ENCODE data around the gene TGFBR3L. TPM values are rescaled to one million over a fixed set of nuclear protein-coding genes. Genes with fewer than 3 reads are reported as not detected.

The TGFBR3L gene
- total RNA-seq, 4 donors from 2014 or later: 1.5 to 3.7 (median 2.1) TPM; not detected in 1

DNA sequence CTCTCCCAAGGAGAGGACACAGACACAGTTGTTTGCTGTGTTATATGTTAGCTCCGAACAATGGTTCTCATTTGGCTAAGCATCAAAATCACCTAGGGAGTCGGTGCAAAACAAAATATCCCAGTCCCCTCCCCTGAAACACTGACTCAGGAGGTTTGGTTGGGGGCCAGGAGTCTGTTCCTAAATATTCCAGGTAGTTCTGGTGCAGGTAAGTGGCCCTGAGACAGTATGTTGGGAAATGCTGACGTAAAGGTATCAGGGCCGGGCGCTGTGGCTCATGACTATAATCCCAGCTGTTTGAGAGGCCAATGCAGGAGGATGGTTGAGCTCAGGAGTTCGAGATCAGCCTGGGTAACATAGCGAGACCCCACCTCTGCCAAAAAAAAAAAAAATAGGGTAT, 13.3 kb upstream of the TGFBR3L start:
- intact Hi-C loops (cut with DNase I; ENCODE audit: low total_unique reads): no loop called here
- WGBS, 2 donors: 61 to 63% methylated on average over 7 of the region's 7 CpGs
- no peak overlapping the region for H3K4me3 ChIP-seq (ENCODE audit: low read depth, poor library complexity, severe bottlenecking)
- peak; percentile 72 to 86 for DNase-seq (ENCODE audit: low spot score in 2 of 2)
- TF ChIP-seq POLR2A (IDR thresholded peaks at IDR 0.05): no peak

DNA sequence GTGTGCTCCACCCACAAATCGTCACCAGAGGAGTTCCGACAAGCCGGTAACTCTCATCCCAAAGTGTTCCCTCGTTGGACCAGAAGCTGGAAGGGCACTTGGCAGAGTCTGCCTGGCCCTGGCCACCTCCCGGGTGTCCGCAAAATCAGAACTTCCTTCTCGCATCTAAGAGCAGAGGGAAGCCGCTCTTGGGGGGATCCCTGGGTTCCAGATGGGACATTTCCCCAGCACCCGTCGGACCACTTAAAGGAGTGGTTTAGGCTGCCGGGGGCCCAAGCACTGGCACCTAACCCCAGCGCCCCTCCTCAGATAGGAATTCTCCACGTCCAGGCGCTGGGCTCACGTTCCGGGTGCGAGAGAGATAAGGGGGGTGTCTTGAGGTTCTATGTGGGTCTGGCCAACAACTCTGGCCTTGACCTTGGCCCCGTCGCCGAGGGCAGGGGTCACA, 11.8 kb upstream of the TGFBR3L start:
- no peak for DNase-seq (ENCODE audit: low spot score in 2 of 2)
- WGBS, 2 donors: 7% methylated on average over 18 to 19 of the region's 20 CpGs
- no peak for TF ChIP-seq POLR2A (IDR thresholded peaks at IDR 0.05)
- TF ChIP-seq, protein P1, sequence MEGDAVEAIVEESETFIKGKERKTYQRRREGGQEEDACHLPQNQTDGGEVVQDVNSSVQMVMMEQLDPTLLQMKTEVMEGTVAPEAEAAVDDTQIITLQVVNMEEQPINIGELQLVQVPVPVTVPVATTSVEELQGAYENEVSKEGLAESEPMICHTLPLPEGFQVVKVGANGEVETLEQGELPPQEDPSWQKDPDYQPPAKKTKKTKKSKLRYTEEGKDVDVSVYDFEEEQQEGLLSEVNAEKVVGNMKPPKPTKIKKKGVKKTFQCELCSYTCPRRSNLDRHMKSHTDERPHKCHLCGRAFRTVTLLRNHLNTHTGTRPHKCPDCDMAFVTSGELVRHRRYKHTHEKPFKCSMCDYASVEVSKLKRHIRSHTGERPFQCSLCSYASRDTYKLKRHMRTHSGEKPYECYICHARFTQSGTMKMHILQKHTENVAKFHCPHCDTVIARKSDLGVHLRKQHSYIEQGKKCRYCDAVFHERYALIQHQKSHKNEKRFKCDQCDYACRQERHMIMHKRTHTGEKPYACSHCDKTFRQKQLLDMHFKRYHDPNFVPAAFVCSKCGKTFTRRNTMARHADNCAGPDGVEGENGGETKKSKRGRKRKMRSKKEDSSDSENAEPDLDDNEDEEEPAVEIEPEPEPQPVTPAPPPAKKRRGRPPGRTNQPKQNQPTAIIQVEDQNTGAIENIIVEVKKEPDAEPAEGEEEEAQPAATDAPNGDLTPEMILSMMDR (IDR thresholded peaks at IDR 0.05): no peak
- intact Hi-C loops (cut with DNase I; ENCODE audit: low total_unique reads): no loop called here
- H3K4me3 ChIP-seq (ENCODE audit: low read depth, poor library complexity, severe bottlenecking): peak overlapping the region; percentile 24

DNA sequence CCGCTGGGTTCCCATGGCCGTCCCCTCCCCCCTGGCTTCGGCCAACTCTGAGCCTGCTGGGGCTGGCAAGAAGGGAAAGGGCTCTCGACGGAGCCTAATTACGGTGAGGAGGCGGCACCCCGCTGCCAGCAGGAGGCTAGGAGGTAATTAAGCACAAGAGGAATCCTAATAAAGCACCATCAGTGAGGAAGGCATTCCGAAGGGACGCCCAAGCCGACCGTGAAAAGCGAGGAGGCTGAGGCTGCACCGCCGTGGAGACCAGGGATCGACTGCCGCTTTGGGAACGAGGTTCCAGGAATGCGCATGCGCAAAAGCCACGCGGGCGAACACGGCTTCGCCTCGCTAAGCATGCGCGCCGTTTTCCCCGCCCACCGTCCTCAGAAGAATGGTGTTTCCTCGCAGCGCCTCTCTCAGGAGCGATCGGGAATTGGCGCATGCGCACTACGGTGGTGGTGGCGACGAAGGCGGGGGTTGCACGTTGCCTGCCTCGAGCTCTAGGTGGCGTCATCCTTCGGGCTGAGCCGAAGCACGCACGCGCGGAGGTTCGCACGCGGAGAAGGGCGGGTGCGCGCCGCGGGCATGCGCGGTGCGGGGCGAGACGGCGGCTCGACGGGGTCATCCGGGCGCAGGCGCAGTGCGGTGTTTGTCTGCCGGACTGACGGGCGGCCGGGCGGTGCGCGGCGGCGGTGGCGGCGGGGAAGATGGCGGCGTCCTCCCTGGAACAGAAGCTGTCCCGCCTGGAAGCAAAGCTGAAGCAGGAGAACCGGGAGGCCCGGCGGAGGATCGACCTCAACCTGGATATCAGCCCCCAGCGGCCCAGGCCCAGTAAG, 11.2 kb upstream of the TGFBR3L start, which contains the start of gene MAP2K7:
Gene MAP2K7, plus strand, starts transcription at position 634 of the 830 bp plus-strand sequence. Its CDS starts 68 bp downstream, at position 702.
- intact Hi-C loops (cut with DNase I; ENCODE audit: low total_unique reads): no loop called here
- WGBS, 2 donors: 0 to 2% methylated on average over 52 to 57 of the region's 89 CpGs
- peak within 1 kb of the TSS; percentile 76 for H3K4me3 ChIP-seq (ENCODE audit: low read depth, poor library complexity, severe bottlenecking)
- TF ChIP-seq, protein P1 (IDR thresholded peaks at IDR 0.05): no peak
- peak in 1 of 2 donors; percentile 62 for TF ChIP-seq POLR2A (IDR thresholded peaks at IDR 0.05)
- peak; percentile 99 to 100 for DNase-seq (ENCODE audit: low spot score in 2 of 2)

DNA sequence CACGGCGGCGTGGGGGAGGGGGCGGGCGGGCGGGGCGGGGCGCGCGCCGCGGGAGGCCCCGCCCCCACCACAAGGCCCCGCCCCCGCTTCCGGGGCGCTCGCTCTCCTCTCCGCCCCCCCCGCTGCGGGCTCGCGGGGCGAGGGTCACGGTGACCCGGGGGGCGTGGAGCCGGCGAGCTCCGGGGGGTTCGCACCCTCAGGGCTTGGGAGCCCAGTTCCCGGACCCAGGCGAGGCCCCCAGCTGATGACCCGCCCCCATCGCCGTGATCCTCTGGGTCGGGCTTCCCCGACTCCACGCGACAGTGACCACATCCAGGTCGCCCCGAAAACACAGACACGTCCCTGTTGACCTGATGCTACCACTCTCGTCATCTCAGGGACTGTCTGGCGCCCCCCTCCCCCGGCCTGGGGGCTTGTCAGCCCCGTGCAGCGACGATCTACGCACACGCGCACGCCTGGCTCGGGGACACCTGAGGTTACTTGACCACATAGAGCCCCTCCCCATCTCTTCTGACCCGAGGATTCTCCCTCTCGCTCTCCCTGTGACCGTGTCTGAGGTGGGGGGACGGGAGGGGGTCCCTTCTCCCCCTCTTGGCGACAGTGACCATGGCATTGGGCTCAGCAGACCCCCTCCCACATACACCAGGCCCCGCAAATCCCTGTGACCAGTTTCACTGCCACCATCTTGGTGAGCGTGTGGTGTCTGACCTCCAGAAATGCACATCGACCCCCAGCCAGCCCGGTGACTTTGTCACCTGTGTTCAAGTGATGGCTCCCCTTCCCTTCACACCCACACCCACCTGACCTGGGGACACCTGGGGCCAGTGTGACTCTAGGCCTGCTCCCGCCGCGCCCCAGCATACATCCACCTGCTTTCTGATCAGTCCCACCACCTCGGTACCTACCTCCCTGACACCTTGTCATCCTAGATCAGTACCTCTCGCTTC, 10.3 kb upstream of the TGFBR3L start:
- intact Hi-C loops (cut with DNase I; ENCODE audit: low total_unique reads): no loop called here
- peak in 1 of 2 donors; percentile 55 for DNase-seq (ENCODE audit: low spot score in 2 of 2)
- WGBS, 2 donors: 15 to 29% methylated on average over 20 to 36 of the region's 68 CpGs
- TF ChIP-seq POLR2A (IDR thresholded peaks at IDR 0.05): no peak
- TF ChIP-seq, protein P1 (IDR thresholded peaks at IDR 0.05): no peak
- peak overlapping the region; percentile 76 for H3K4me3 ChIP-seq (ENCODE audit: low read depth, poor library complexity, severe bottlenecking)

DNA sequence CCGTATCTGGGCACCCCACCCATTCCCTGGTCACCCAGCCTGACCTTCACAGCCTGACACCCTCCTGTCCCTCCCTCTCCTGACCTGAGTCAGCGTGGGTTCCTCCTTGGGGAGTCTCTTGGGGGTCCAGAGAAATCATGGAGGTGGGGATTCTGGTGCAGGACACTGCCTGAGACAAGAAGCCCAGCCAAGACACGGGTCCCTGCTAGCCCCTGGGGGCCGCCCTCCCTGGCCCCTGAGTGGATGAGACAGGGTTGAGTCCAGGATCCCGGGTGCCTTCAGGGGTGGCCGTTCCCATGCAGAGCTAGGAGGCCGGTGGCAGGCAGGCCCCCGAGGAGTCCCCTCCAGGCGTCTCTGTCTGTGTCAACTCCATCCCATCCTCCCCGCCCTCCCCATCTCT, 9.4 kb upstream of the TGFBR3L start:
- DNase-seq (ENCODE audit: low spot score in 2 of 2): peak; percentile 15 to 86

More for the DNA sequence above, 9.4 kb upstream of the TGFBR3L start:
- H3K4me3 ChIP-seq (ENCODE audit: low read depth, poor library complexity, severe bottlenecking): no peak overlapping the region
- TF ChIP-seq, protein P1 (IDR thresholded peaks at IDR 0.05): no peak
- TF ChIP-seq POLR2A (IDR thresholded peaks at IDR 0.05): no peak
- intact Hi-C loops (cut with DNase I; ENCODE audit: low total_unique reads): no loop called here
- WGBS, 2 donors: 57 to 63% methylated on average over 10 of the region's 10 CpGs
